Stimulated activated CD4-positive, alpha-beta T cell treated with anti-CD3 and anti-CD28 coated beads, TNF-alpha, amount 100 ng/mL, for 24 hours (primary cell): ENCODE measurements around the gene GALK2.
"Not testable (repeated sequence)": the region's sequence is repeated elsewhere in the genome, so short reads cannot be mapped to it uniquely, and the experiment has no call there.

Experiments
- DNase-seq, 3 experiments: peaks; one replicate each; pipeline ENCODE4 v3.0.0-alpha.2; 2020; ENCODE audit warnings: low read depth in 3 of 3

Gene GALK2

DNA sequence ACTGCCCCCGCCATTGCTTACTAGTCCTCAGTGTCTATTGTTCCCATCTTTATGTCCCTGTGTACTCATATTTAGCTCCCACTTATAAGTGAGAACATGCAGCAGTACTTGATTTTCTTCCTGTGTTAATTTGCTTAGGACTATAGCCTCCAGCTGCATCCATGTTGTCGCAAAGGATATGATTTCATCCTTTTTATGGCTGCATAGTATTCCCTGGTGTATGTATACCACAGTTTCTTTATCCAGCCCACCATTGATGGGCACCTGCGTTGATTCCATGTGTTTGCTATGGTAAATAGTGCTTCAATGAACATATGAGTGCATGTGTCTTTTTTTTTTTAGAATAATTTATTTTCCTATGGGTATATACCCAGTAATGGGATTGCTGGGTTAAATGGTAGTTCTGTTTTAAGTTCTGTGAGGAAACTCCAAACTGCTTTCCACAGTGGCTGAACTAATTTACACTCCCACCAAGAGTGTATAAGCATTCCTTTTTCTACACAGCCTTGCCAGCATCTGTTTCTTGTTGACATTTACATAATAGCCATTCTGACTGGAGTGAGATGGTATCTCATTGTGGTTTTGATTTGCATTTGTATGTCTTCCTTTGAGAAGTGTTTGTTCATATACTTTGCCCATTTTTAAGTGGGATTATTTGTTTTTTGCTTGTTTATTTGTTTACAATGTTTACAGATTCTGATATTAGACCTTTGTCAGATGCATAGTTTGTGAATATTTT, 53.7 kb downstream of the GALK2 start:
- no peak for DNase-seq

DNA sequence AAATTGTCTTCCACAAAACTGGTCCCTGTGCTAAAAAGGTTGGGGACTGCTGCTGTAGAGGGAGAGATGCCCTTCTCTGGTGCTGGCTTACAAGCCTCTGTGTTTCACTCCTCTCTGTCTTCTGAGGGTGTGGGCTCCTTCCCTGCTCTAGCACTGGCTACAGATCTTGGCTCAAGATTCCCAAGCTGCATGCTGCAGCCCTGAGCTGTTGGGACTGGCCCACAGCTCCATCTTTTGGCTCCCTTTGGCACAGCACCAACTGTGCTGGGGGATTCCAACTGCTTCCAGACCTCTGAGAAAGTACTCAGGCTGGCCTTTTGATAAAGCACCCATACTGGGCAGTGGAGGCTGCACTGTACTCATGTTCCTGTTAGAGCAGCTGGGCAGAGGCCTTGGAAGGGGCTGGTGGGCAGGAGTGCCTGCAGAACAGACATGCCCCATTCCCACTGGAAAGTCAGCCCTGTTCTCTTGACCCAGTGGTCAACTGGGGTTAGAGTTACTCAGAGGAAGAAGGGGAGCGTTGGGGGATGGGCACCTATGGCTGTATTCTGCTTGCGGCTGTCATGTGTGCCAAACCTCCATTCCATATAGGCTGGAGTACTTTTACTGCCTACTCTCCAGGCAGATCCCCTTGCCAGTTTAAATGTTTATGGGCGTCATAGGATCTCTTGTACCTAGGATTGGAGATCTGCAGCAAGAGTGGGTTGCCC, 55.7 kb downstream of the GALK2 start:
- no peak for DNase-seq

DNA sequence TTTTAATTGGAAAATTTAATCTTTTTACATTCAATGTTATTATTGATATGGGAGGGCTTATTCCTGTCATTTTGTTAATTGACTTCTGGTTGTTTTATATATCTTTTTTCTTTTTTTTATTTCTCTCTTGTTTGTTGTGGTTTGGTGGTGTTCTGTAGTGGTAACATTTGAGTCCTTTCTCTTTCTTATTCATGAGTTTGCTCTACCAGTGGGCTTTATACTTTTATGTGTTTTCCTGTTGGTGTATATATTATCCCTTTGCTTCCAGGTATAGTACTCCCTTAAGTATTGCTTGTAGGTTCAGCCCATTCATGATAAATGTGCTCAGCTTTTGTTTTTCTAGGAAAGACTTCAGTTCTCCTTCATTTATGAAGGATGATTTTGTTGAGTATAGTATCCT, 57.6 kb downstream of the GALK2 start:
- no peak for DNase-seq

DNA sequence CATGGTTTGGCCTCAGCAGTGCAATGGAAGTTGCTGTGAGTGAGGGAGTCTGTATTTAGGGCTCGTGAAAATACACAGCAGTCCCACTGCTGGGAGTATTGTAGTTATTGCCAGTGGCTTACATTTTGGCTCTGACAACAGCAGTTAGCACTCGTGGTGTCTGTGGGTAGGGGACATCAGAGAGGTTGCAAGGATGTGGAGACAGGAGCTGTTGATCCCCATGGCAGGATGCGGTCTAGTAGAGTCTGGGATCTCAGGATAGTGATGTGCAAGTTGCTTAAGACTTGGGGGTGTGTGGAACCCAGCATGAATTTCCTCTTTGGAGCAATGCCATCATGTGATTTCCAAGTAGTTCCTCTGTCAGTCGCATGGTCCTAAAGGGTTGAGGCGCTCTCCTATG, 59.9 kb downstream of the GALK2 start:
- DNase-seq: no peak

DNA sequence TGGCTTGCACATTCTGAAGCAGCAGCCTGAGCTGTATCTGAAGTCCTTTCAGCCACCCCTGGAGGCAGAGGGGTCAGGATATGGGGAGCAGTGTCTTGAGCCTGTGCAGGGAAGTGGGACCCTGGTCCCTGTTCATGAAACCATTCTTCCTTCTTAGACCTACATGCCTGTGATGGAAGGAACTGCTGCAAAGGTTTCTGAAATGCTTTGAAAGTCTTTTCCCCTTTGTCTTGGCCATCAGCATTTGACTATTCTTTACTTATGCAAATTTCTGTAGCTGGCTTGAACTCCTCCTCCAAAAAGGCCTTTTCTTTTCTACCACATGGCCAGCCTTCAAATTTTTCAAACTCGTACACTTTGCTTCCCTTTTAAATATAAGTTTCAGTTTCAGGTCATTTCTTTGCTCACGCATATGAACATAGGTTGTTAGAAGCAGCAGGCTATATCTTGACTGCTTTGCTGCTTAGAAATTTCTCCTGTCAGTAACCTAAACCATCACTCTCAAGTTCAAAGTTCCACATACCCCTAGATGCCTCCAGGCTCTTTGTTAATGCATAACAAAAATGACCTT, 62.3 kb downstream of the GALK2 start:
- DNase-seq: no peak

DNA sequence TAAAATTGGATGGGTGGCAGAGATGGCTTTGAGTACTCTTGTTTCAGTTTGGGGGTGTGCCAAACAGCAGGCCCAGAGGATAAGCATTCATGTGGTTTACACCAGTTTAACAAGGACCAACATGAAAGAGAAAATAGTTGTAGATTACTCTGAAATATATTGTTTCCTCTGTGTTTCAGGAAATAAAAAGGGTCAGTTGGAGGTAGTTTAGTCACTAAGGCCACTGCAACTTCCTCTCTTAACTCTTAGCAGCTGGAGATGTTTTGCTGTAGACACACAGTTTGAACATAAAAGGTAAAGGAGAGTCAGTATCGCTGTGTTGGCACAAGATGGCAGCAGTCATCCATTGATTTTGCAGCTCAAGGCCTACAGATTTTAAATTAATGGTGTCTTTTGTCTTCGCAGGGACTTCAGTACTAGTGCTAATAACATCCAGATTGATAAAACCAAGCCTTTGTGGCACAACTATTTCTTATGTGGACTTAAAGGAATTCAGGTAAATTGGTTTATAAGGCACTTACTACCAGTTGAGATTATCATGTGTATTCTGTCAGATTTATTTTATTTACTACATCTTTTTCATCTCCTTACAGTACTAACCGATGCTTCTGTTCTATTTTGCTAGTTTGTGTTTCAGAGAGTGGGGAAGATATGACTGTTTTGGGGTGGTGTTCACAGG, 65.5 kb downstream of the GALK2 start:
- DNase-seq: peak in 2 of 3 experiments; percentile 17 to 18

DNA sequence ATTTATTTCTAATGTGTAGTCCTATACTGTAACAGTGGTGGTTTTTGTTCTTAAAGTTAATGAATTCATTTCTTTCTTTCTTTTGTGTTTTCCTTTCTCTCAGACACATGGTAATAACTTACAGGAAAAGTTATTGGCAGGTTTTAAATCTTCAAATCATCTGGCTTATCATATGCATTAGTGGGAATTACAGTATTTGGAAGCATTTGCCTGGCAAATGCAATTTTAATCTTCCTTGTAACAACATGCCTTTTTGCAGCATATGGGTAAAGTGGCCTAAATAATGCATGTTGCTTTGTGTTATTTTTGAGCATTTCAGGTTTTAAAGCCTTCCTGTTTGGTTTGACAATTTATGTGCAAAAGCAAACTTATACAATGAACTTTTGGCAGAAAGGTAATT, 66.8 kb downstream of the GALK2 start:
- no peak for DNase-seq

DNA sequence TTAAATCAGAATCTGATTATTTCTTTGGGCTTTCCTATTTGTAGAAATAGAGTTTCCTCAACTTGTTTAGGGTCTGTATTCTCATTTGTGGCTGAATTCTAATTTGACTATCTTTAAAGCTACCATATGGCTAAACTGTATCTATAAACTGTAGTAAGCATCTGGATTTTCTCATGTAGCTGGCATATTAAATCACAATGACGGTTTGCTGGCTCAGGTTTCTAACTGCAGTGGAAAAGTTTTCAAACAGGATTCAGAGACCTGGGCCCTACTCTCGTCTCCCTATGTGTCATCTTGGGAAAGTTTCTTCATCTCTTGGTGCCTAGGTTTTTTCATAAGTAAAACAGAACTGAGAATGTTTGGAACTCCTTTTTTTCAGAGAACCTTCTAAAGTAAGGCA, 68.3 kb downstream of the GALK2 start:
- DNase-seq: no peak

DNA sequence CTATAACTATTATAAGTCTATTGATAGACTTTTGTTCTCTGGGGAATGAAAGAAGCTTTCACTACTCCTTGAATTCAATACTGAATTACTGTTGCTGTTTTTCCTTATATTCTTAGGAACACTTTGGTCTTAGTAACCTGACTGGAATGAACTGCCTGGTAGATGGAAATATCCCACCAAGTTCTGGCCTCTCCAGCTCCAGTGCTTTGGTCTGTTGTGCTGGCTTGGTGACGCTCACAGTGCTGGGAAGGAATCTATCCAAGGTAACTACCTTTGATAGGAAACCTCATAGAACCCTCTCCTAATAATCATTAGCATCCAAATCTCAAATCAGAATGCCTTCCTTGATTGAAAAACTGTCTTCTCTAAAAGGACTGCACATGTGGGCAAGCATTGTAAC, 69.1 kb downstream of the GALK2 start:
- no peak for DNase-seq

DNA sequence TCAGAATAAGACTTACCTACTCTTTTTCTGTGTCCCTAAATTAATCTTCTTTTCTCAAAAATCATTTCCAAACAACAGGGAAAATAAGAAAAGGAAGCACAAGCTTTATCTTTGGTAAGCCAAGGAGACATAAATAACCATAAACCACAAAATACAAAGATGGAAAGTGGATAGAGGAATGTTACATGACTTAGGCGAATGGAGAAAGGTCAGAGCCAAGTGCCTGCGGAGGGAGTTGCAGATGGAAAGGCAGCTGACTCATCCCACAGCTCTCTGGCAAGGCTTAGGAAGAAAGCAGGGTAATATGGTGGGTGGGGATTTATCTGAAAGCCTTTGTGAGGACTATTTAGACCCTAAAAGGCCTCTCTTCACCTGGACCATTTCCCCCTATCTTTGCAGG, 72.8 kb downstream of the GALK2 start:
- no peak for DNase-seq

DNA sequence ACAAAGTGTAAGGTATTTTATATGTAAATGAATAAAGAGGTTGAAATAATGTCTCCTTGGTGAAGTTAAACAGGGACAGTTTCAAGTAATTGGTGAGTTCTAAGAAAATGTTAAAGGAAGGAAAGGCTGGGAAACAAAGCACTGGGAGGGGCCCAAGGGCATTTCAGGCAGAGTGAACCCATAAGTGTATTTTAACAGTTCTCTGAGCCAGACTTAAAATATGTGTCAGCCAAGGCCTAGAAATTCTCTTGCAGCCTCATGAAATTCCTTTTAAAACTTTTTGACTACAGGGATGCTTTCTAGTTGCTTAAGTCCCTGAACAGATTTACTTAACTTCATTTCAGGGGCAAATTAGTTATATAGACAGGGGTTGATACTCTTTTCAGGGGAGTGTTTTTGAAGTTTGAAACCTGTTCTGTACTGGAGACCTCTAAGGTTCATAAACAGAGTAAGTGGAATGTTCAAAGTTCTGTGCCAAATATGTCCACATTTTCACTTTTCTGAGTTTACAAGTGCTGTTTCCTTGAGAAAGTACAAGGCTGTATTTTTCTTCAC, 77.6 kb downstream of the GALK2 start:
- no peak for DNase-seq

DNA sequence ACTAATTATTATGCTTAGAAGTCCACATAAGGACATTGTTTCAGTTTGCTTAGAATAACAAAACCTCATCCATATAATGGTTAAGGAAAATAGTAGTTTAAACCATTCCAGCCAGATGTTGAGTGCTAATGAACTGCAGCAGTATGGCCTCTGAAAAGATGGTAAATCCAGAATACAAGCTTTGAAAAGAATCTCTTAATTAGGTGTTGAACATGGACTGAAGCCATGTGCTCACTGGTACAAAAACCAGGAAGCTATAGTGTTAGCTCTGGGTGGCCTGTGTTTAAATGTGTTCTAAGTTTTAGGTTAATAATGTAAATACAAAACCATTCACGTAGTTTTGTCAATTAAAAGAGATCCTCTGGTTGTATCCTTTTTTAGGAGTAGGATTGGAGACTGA, 78.2 kb downstream of the GALK2 start:
- no peak for DNase-seq

DNA sequence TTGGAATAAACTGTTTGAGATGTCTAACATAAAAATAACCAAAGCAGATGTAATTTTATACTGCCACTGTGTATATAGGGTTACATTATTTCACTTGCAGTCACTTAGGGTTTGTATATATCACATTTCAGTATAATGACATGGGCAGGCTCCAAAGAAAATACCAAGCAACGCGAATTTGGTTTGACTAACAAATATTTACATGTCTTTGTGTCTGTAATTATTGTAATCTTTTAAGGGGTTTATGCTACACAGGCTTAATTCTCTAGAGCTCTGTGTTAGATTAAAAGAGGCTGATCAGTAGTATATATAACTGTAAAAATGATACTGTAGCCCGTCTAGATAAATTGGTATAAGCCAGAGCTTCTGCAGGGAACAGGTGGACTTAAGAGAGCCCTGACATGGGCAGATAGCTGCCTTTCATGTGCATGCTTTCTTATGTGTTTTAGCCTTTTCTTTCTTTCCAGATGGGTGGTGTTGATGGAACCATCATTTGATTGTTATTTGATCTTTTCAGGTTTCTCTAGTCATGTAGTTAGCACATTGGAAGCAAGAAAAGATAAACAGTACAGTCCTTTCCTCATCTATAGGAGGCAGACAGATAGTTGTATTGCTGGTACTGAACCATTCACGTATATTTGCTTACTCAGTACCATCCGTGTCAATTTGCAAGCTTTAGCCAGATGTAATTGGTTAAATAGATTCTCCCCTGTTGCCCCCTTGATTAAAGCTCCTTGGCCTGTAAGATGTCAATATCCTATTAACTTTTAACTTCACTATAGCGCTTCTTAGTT, 86.1 kb downstream of the GALK2 start:
- no peak for DNase-seq

DNA sequence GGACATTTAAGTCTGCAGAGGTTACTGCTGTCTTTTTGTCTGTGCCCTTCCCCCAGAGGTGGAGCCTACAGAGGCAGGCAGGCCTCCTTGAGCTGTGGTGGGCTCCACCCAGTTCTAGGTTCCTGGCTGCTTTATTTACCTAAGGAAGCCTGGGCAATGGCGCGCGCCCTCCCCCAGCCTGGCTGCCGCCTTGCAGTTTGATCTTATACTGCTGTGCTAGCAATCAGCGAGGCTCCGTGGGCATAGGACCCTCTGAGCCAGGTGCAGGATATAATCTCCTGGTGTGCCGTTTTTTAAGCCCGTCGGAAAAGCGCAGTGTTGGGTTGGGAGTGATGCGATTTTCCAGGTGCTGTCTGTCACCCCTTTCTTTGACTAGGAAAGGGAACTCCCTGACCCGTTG, 95.1 kb downstream of the GALK2 start:
- not testable (repeated sequence) for DNase-seq

DNA sequence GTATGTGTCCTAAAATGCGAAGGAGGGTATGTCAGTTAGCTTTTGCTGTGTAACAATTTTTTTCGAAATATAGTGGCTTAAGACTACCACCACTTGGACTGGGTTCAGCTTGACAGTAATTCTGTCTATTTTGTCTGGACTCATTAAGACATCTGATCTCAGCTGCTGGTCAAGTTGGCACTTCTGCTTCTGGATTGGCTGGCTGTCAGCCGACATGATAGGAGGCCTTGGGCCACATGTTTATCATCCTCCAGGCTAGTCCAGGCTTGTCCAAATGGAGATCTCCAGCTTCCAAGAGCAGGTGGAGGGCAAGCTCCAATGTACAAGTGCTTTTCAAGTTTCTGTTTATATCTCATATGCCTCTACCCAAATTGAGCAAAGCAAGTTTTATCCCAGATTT, 95.9 kb downstream of the GALK2 start:
- DNase-seq: no peak

DNA sequence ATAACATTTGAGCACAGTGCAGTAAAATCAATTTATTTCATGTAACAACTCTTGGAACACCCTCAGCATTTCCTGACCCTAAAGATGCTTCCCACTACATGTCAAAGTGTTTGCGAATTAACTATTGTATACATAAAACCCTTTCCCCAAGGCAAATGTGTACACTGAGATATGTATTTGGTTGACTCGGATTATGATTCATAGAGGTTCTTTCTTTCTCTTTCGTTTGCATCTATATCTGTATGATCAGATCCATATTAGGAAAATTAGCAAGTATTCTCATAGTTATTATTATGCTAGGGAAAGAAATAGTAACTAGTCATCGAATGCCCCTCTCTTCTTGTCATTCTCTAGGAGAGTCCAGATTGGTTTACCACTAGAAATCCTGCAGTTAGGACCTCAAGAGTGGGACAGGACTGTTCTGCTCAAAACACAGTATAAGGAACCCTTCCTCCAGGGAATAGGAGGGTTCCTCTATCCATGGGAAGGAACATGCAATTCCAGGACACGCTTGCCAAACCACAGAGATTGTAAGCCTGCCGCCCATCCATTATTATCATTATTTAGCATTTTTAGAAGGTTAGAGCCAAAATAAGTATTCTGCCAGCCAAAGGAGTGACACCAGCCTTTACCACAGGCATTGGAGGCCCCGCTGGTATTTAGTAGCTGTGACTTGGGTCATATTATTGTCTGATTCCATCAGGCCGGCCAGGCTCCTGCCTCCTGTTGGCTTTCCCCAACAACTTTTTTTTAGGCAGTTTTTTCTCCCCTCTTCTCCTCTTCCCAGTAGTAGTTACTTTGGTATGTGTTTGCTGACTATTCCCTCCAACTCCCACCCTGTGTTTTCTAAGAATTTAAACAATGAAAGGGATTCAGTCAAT, 100.7 kb downstream of the GALK2 start:
- no peak for DNase-seq

DNA sequence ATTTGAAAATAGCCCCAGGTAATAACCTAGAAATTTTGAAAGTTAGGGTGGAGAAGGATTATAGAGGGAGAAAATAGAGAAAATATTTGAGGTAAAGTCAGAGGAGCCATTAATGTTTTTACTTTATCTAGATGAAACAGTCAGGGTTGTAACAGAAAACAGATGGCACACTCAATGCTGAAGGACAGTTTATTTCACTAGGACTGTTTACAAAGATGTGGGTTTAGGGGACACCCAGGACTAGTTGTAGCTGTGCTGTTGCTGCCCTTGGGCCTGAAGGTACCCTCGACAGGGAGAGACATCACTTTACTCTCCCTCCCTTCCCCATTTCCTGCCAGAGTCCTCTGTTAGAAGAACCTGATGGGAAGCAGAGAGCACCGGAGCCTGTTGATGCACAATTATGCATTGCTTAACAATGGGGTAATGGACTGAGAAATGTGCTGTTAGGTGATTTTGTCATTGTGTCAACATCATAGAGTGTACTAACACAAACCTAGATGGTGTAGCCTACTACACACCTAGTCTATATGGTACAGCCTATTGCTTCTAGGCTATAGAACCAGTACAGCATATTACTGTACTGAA, 103.8 kb downstream of the GALK2 start:
- no peak for DNase-seq

DNA sequence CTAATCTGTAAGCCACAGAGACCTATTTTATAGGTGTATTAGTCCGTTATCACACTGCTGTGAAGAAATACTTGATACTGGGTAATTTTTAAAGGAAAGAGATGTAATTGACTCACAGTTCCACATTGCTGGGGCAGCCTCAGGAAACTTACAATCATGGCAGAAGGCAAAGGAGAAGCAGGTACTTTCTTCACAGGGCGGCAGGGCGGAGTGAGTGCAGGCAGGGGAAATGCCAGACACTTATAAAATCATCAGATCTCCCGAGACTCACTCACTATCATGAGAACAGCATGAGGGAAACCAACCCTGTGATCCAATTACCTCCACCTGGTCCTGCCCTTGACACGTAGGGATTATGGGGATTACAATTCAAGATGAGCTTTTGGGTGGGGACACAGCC, 108.7 kb downstream of the GALK2 start:
- no peak for DNase-seq

DNA sequence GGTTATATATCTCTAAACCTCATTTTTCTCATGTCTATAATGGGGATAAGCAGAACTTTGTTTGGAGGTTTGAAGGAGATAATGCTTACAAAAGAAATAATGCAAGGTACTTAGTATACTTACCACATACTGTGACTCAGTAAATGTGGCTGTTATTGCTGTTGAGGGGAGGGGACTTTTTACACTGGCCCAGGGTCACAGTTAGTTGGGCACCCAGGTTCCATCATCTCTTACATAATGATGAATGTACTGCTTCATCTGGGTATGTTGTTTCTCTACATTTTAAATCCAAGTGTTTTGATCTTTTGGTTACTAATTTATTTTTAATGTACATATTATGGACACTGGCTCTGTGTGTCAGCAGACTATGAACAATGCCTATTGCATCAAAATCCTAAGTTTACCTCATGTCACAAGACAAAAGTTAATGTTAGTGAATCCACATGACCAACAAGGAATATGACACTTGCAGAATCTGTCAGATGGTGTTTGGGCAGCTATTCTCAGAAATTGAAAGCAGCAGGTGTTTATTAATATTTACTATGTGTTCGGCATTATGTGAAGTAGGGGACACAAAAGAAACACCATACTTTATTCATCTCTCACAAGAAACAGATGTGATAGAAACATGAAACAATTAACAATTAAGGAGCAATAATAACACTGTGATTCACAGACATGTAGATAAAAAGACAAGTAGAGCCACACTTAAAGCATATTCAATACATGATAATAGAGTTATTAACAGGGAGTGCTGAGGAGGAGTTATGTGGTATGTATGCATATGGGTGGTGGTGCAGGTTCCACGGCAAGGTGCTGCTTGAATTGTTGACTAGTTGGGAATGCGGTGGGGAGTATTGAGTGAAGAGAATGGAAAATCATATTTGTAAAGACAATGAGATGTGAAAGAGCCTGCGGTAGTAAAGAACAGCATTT, 109.7 kb downstream of the GALK2 start:
- DNase-seq: no peak
